GM21529 (cell line): ENCODE measurements around the gene RASGRF1.
"Not testable (repeated sequence)": the region's sequence is repeated elsewhere in the genome, so short reads cannot be mapped to it uniquely, and the experiment has no call there.

Experiments used
- ATAC-seq: cut with Tn5 transposase; IDR thresholded peaks from one replicate; pipeline ENCODE4 v1.9.1; 2021; ENCODE audit not compliant: unreplicated experiment

RASGRF1 gene

DNA sequence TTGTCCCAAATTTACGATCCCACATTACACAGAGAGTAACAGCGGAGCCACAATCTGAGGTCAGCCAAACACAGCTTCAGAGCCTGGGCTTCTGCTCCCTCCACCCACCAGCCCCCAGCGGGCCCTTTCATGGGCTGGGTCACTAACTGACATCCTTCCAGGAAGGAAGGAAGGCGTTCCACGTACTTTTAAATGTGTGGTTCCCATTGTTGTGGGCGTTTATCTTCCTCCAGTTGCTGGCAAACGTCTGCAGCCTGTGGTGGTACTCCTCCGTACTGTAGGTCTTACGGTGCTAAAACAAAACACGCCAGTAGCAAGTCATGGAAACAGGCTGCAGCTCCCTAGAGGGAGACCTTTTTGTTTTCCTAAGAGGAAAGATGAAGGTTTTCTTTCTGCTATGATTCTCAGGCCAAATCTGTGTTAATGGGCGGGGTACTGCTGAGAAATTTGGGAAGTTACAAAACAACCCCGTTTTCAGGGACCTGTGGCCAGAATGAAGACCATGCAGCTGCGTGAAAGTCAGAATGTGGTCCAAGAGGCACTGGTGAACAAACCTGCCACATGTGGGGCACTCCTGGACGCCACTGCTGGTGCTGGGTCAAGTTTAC lies 153.3 kb downstream of the RASGRF1 start:
- no peak for ATAC-seq

DNA sequence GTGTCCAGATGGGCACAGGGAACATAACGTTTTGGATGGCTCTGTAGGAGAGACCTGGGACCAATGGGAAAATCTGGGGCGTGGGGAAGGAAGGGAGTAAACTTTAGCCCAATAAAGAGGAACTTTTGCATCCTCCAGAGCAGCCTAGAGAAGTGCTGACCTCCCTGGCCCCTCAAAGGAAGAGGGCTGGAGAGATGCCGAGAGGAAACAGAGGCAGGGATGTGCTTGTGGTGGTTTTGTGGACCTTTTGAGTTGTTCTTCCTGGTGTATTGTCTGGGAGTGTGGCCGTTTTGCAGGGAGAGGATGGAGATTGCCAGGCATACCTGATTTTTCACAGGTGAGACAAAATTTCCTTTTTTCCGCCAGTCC lies 155.9 kb downstream of the RASGRF1 start:
- no peak for ATAC-seq

DNA sequence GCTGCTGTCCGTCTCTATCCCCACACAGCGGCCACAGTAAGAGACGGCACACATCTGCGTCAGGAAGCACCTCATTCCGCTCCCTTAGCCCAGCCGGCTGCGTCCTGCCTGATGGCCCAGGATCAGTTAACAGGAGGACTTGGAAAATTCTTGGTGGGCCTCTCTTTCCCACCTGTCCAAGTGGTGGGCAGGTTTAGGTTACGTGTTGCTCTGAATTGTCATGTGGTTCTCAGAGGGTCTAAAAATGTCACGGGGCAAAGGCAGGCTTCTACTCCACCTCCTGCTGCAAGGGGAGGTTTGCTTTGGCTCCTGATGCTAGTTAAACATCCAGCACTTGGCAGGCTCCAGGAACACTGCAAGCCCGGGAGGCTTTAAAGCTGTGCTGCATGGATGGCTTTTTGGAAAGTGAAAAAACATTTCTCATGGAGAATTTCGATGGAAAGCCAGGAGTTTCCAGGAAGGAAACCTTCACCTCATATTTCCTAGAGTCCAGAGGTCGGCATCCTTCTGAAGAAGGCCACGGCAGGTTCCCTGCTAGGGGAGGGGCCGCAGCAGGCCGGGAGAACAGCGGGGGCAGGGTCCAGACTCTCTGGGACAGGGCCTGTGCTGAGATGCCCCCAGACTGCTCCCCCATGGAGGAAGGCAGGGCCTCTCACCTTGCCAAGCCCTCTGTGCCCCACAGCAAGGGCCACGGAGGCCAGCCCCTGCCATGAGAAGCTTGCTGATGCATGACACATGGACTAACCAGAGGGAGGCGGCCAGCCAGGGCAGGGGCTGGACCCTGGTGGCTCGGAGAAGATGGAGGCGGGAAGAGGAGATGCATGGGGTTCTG lies 156.5 kb downstream of the RASGRF1 start:
- ATAC-seq = no peak

DNA sequence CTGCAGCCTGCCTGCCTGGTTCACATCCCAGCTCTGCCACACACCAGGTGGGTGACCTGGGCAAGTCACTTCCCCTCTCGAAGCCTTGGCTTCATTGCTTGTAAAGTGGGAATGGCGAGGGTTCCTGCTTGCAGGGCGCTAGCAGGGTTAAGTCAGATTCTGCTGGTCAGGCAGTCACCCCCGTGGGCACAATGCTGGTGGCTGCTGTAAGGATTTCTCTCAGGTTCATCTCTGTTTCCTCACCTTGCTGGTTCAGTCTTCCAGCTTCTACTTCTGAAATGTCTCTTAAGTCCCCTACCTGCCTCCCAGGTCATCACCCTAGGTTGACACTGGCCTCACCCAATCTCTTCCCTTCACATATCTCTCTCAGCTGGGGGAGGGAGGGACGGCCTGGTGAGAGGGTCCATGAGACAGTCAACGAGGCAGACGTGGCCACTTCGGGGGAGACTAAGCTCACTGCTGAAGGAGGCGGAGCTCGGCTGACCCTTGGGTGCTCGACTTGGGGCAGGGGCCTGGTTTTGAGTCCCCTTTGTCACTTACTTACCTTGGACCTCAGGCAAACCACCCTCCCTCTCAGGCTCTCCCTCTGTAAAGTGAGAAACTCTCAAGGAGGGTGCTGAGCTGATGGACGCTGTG lies 157.3 kb downstream of the RASGRF1 start:
- ATAC-seq = no peak

DNA sequence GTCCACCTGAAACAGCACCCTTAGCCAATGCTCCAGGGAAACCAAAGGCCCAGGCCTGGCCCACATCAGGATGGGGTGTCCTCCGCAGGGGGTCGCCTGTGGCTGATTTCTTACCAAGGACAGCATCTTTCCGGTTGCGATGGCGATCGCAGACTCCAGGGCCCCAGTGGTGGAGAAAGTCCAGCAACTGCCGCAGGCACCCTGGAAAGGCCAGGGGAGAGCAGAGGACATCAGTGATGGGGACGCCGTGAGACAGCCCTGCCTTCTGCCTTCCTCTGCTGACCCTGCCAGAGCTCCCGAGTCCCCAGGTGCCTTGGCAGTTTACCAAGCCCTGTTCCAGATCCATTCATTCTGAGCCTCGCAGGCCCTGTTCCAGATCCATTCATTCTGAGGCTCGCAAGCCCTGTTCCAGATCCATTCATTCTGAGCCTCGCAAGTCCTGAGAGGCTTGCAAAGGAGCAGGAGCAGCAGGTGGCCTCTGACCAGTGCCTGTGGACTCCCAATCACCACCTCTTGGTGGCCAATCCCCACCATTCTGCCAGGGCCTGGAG lies 158.2 kb downstream of the RASGRF1 start:
- no peak for ATAC-seq

DNA sequence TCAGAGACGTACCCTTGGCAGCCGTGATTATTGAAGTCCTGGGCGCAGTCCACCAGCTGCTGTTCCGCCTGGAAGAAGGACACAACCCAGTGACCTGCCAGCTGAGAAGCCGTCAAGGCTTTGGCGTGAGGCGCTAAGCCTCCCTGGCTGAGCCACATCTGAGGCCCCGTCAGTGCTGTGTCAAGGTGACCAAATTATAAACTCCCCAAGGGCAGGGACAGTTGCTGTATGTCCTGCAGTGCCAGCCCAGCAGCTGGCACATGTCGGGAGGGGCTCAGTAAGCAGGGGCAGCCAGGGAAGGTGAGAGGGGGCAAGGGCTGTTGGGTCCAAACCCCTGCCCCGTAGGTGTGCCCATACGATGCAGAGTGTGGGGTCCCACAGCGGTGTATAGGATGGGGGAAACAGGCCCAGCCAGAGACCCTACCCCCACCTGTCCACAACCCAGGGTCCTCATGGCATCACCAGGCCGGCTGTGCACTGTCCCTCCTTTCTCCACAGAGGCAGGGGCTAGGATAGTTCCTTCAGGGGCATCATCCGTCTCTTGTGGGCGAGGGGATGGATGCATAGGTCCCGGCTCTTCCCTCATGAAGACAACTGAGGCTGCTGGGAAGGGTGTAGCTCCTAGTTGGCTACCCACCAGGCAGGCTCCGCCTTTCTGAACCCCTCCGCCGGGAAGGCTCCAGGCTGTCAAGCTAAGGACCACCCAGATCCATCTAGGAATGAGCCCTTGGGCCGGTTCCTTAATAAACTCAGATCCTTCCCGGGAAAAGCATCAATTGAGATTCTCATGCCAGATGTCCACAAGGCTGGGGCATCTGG lies 158.9 kb downstream of the RASGRF1 start:
- no peak for ATAC-seq

DNA sequence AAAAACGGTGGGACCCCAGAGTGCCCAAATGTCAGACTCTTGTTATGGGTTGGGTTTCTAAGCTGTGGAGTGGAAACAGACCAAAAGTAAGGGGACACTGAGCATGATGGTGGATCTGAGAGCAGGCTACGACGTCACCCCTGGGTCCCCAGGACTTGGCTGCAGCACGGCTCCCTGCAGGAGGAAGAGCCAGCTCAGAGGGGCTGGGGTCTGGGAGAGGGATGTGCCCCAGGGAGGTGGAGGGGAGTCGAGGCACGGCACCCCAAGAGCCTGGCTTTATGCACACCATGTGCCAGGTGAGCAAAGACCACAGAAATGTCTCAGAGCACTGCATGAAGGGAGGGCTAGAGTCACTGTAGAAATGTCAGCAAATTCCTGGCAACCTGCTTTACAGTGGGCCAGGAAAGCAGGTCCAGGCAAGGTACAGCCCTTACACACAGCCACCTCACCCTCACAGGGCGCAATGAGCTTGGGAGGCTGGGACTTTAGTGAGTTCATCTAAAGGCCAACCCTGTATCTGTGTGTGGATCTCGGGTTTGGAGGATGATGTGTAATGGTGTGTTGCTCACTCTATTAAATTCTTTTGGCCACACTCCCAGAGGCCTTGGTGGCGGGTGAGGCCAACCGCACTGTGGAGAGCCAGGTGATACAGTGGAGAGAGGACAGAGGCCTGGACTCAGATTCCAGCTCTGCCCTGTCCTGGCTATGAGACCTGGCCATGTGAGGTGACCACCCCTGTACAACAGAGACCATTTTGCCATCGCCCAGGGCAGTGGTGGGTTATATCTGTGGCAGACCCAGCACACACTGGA lies 159.8 kb downstream of the RASGRF1 start:
- no peak for ATAC-seq

DNA sequence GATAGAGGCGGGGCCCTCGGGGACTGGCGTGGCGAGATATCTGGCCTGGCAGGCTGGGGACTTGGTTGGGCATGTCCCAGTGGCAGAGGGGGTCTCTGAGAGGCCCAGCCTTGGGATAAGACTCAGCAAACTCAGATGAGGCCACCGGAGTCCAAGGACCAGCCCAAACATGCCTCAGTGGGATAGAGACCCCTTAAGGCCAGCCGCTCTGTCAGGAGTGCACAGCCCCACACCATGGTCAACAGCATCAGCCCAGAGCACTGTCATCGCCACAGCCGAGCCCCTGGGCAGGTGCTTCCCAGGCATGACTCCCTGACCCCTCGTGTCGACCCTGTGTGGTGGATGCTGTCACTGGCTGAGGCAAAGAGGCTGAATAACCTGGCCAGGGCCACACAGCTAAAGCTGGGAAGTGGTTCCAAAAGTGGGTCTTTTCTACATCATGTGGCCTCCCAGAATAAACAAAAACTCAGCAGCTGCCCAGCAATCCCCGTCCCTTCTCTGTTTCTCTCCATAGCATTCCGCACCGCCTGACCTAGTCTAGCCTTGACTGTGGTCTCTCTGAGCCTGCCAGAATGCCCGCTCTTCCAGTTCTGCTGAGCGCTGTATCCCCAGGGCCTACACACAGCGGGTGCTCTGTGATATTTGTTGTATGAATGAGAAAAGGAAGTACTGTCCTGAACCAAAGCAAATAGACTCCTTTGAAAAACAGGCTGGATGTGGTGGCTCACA lies 160.9 kb downstream of the RASGRF1 start:
- no peak for ATAC-seq

DNA sequence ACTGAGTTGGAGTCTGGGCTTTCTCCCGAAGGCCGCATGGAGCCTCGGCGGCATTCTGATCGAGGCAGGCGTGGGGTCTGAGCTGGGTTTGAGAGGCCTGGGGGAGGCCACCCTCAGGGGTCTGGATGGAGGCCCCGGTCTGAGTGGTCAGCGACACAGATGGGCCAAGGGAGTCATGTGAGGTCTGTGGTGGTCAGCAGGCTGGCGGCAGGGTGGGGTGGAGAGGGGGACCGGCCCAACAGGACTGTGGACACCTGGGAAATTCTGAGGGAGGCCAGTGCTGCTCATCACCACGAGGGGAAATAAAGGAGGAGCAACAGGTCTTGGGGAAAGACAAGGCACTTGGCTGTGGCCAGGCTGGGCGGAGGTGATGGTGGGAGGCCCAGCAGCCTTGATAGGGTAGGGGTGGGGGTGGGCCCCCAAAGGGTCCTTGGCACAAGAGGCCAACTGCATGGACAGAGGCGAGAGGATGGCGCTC lies 161.9 kb downstream of the RASGRF1 start:
- ATAC-seq = no peak

DNA sequence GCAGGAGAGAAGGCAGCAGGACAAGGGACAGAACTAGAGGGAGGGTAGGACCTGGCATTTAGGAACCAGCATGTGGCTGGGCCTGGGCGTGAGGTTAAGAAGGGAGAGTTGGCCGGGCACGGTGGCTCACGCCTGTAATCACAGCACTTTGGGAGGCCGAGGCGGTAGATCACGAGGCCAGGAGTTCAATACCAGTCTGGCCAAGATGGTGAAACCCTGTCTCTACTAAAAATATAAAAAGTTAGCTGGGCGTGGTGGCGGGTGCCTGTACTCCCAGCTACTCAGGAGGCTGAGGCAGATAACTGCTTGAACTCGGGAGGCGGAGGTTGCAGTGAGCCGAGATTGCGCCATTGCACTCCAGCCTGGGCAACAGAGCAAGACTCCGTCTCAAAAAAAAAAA lies 162.4 kb downstream of the RASGRF1 start:
- not testable (repeated sequence) for ATAC-seq

DNA sequence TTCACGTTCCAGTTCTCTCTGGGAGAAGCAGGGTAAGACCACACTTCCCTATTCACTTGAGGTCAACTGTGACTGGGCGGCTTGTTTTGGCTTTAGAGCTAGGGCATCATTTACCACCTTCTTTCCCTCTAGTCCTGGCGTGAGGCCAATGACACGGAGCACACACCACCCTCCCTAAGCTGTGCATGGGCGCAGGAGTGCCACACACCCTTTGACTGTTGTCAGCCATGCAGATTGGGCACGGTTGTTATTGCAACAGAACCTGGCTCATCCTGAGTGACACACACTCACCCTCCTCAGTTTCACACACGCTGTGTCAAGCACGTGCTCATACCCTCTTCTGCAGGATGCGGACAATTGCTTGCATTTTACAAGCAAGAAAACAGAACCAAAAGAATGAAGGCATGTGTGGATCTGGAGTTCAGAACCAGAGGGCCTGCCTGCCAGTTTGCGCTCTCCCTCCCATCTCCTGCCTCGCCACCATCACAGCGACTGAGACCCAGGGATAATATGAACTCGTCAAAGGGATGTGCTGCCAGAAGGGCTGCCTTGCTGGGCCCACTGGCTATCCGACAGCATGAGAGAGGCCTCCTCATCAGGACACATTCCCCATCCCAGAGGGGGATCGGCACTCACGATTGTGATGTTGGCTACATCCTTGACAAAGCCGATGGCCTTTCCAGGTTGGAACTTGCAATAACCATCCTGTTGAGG lies 163.3 kb downstream of the RASGRF1 start:
- no peak for ATAC-seq

DNA sequence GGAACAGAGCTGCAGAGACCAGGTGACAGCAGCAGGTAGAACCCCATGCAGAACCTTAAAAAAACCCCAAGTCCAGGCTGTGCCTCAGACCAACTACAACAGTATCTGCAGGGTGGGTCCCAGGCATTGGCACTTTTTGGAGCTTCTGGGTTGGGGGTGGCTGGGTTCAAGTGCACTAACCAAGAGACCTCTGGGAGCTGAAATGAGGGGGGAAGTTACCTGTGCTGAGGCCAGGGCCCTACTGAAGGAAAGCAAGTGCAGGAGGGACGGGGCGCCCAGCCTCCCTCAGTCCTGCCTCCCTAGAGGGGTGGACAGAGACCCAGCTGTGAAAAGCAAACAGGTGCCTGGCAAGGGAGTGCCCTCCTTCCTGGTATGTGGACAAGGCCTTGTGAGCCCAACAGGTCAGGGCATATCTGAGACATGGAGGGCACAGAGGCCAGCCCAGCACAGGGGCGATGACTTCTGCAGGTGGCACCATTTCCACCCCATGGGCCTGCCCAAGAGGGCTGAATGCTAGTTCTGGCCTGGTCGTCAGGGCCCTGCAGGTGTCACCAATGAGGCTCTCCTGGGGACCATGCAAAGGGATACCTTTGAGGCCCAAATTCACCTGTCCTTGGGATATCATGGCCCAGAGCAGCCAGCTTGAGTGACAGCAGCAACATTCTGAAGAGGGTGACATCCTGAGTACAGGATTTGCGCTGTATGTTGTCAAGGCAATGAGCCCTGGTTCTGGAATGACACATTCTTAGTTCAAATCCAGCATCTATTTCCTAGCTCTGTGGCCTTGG lies 164.4 kb downstream of the RASGRF1 start:
- no peak for ATAC-seq

DNA sequence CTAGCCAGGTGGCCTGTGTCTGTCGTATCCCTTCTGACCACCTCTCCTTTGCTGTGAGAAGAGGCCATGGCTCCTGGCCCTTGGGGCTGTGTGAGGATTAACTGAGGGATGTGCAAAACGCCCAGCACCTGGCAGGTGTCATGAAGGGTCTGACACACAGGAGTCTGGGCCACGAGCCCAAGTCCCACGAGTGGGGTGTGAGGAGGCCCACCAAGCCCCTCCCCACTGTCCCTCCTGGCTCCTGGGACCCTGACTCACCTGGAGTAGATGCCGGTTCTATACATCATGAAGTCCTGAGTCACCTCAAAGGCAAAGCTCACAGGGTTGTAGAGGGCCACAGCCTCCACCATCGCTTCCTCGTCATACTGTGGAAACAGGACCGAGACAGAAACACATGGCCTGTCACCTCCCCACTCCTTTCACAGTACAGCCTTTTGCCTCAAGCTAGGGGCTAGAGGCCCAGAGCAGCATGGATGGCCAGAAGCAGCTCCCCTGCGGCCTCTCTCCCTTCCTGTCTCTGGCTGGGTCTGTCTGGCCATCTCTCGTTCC lies 165.4 kb downstream of the RASGRF1 start:
- no peak for ATAC-seq

DNA sequence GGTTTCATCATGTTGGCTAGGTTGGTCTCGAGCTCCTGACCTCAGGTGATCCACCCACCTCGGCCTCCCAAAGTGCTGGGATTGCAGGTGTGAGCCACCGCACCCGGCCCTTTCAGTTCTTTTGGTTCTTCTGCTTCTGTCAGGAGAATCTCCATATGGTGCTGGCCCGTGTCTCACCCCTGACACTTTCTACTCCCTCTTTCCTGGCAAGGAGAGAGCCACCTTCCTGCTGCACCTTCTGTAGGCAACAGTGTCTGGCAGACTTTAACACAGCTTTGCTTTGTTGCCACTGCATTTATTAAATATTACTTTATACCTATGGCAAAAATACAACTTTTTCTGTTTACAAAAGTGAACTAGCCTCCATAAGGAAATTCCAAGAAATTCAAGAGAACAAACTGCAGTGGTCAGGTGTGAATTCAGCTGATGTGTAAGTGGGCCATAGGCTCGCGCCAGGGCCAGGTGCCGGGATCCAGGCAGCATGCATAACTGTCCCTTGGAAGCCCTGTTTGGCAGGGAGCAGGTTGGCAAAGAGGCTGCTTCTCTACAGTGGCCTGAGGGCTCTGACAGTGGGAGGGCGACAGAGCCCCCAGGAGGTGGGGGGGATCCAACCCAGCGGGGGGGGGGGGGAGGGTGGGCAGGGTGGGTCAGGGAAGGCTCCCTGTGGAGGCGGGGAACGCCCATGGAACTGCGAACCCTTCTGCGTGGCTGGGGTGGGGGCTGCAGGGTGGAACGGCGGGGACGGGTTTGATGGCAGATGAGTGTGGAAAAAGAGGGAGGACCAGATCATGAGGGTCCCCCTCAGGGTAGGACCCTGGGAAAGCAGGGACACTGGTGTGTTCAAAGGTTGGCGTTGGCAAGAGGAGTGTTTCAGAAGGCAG lies 166.9 kb downstream of the RASGRF1 start:
- ATAC-seq = no peak

DNA sequence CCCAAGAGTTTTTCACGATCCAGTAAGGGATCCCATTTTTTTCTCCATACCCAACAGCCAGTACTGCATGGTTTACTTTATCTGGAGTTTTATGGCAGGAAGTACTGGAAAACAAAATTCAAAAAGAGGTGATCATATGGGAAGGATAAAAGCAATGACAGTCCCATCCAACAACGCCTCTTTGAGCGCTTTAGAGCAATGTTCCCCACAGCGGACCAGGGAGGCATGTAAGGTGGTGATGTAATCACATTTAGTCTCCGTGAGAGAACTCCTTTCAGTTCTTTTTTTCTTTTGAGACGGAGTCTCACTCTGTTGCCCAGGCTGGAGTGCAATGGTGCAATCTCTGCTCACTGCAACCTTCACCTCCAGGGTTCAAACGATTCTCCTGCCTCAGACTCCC lies 167.6 kb downstream of the RASGRF1 start:
- ATAC-seq = no peak

DNA sequence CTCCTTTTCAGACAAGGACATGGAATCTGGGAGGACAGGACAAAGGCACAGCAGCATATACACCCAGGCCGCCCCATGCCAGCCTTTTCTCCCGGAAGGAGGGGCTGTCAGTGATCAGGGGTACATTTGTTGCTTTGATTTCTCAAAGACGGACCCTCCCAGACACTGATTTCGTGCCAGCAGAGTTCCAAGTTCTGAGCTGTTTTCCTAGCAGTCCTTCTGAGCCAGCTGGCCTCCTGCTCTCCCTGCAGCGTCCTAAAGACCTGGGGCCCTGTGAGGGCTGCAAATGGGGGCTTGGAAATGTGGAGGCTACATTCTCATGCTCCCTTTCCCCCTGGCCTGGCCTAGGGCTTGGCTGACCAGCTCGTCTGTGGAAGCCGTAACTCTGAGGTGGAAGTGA lies 168.1 kb downstream of the RASGRF1 start:
- ATAC-seq = no peak

DNA sequence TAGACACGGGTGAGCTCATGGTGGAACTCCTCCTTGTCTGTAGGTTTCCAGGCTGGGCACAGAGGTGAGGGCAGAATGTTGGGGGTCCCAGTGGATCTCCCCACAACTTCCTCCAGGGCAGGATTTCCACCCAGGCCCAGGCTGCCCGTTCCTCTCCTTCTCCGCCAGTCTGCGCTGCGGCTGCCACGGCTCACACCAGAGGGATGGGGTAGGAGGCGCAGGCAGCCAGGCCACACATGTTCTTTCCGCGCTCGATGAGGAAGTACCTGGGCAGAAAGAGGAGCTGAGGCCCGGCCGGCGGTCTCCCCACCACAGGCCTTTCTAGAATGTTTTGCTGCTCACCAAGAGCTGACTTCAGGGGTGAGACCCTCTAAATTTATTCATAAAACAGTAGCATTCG lies 168.6 kb downstream of the RASGRF1 start:
- ATAC-seq = no peak
